GM12891 (cell line): ENCODE data around the gene UCHL5.
"Not testable (repeated sequence)": the region's sequence is repeated elsewhere in the genome, so short reads cannot be mapped to it uniquely, and the experiment has no call there.

ENCODE experiments used
- DNase-seq: peaks from one replicate; pipeline ENCODE4 v3.0.0; 2011; ENCODE audit warnings: low spot score; ENCODE audit not compliant: insufficient read length
- FAIRE-seq: peaks from 2 replicates; lab custom pipeline; 2011; peaks lifted over from hg19 to GRCh38; lab: Jason Lieb, UNC
- PAX5 ChIP-seq: IDR thresholded peaks from 2 replicates; pipeline ENCODE4 v1.6.1; 2011; ENCODE audit warnings: low read length, moderate library complexity, mild to moderate bottlenecking; ENCODE audit not compliant: insufficient read depth, severe bottlenecking
- POLR2A ChIP-seq: IDR thresholded peaks from 2 replicates; pipeline ENCODE4 v1.6.1; 2011; ENCODE audit warnings: low read depth, low read length, control low read depth
- POLR2AphosphoS5 ChIP-seq: IDR thresholded peaks from 2 replicates; pipeline ENCODE4 v1.6.1; 2011; ENCODE audit warnings: low read depth, low read length, control low read depth
- POU2F2 ChIP-seq: IDR thresholded peaks from 2 replicates; pipeline ENCODE4 v1.6.1; 2011; ENCODE audit warnings: low read depth, mild to moderate bottlenecking, control low read depth, low read length, moderate library complexity
- SPI1 ChIP-seq: IDR thresholded peaks from 2 replicates; pipeline ENCODE4 v1.6.1; 2011; ENCODE audit warnings: low read depth, low read length, control low read depth
- TAF1 ChIP-seq: IDR thresholded peaks from 2 replicates; pipeline ENCODE4 v1.6.1; 2011; ENCODE audit warnings: low read depth, low read length, control low read depth

Gene UCHL5

DNA sequence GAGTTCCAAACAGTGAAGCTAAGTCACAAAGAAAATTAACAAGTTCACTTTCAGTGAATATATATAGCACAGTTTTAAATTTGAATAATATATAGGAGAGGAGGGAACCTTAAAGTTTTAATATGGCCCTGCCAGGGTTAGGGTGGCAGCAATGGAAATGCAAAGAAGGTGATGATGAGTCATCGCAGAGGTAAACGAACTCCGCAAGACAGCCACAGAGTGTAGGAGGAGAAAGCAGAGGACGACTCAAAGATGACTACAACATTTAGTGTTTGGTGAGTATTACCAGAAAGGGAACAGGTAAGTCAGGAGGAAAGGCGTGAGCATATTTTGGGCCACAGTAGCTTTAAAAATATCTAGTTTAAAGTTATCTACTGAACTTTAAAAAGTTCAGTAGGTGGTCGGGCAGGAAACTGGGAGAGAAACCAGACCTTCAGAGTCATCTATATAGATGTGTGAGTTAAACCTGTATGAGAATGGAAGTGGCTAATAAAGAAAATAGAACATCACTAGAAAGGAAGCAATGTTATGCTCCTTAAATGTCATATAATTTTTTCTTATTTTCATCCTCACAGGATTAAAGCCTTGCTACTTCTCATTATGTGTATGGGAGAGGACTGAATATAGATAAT lies 75.7 kb downstream of the UCHL5 start:
- FAIRE-seq (no peak), DNase-seq (no peak)

DNA sequence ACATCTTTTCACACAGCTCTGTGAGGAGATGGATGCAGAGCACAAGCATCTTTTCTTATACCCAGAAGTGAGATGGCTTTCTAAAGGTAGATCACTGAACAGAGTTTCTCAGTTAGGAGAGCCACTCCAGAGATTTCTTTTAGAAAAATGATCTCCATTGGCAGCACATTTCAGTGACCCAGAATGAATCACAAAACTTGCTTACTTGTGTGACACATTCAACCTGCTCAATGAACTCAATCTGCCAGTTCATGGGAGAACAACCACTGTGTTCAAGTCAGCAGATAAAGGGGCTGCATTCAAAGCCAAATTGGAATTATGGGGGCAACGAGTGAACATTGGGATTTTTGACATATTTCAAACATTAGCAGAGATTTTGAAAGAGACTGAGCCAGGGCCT lies 78.3 kb downstream of the UCHL5 start:
- FAIRE-seq (no peak), DNase-seq (no peak)
- TF ChIP-seq POLR2A (no peak), POLR2AphosphoS5 (no peak), PAX5 (no peak), TAF1 (no peak), SPI1 (no peak), POU2F2 (no peak)

More for the DNA sequence above, 75.7 kb downstream of the UCHL5 start:
- TF ChIP-seq SPI1 (no peak), POLR2A (no peak), POU2F2 (no peak)

GRCh38 chr1:192980334-192980733 lies 78.8 kb downstream of the UCHL5 start:
- not testable (repeated sequence) for FAIRE-seq, DNase-seq

GRCh38 chr1:192979542-192979941 lies 79.6 kb downstream of the UCHL5 start:
- TF ChIP-seq POLR2AphosphoS5 = no peak
- no peak for TF ChIP-seq TAF1
- no peak for TF ChIP-seq SPI1
- no peak for TF ChIP-seq POU2F2
- TF ChIP-seq PAX5 = no peak
- TF ChIP-seq POLR2A = no peak
- no peak for FAIRE-seq
- no peak for DNase-seq

GRCh38 chr1:192978195-192978710 lies 80.9 kb downstream of the UCHL5 start:
- TF ChIP-seq POU2F2 (no peak), SPI1 (no peak), POLR2A (no peak), POLR2AphosphoS5 (no peak), PAX5 (no peak), TAF1 (no peak)
- FAIRE-seq = no peak
- DNase-seq = no peak

DNA sequence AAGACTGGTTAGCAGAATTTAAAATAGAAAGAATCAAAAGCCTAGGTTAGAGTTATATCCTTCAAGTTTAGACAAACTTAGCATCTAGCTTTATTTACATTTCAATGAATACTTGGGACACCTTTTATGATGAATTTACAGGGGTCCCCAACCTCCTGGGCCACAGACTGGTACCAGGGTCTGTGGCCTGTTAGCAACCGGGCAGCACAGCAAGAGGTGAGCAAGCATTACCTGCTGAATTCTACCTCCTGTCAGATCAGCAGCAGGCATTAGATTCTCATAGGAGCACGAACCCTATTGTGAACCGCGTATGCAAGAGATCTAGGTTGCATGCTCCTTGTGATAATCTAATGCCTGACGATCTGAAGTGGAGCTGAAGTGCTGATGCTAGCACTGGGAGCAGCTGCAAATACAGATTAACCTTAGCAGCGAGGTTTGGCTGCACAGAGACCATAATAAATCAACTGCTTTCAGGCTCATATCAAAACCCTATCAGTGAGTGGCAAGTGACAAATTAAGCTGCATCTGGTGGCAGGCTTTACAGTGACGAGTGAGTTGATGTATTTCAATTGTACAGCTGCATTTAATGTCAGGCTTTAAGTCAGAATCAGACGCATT lies 82.0 kb downstream of the UCHL5 start:
- FAIRE-seq (no peak), DNase-seq (no peak)
- TF ChIP-seq TAF1 = no peak

GRCh38 chr1:192976576-192976975 lies 82.6 kb downstream of the UCHL5 start:
- FAIRE-seq (no peak), DNase-seq (no peak)
- TF ChIP-seq TAF1 (no peak), PAX5 (no peak), POLR2A (no peak), POLR2AphosphoS5 (no peak), POU2F2 (no peak), SPI1 (no peak)

DNA sequence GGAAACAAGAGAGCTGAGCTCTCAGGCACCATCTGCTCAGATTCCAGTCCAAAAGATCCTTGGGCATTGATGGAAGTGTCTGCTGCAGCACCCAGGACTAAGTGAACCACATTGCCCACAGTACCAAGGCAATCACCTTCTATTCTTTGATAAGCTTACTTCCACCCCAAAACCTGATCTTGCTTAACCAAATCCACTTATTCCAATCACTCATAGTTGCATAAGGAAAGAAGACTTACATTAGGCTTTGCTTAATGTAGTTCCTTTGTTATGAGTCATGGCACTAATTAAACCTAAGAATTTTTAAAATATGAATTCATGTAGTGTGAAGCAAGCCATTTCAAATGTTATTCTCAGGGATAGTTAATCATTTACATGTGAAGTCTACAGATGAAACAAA lies 84.5 kb downstream of the UCHL5 start:
- FAIRE-seq (no peak), DNase-seq (no peak)
- TF ChIP-seq PAX5 = no peak
- TF ChIP-seq POLR2AphosphoS5 = no peak
- no peak for TF ChIP-seq TAF1
- no peak for TF ChIP-seq POU2F2
- no peak for TF ChIP-seq POLR2A
- no peak for TF ChIP-seq SPI1

- DNase-seq (no peak), FAIRE-seq (no peak)
- TF ChIP-seq PAX5 (no peak), POLR2AphosphoS5 (no peak), POU2F2 (no peak), SPI1 (no peak), POLR2A (no peak), TAF1 (no peak)
Measured at GRCh38 chr1:192973988-192974387, 85.2 kb downstream of the UCHL5 start.

- DNase-seq (no peak), FAIRE-seq (no peak)
- no peak for TF ChIP-seq PAX5
- no peak for TF ChIP-seq POU2F2
- TF ChIP-seq TAF1 = no peak
- TF ChIP-seq SPI1 = no peak
- no peak for TF ChIP-seq POLR2A
- no peak for TF ChIP-seq POLR2AphosphoS5
Measured at GRCh38 chr1:192973202-192973601, 86.0 kb downstream of the UCHL5 start.
